ENCODE results near the gene RASSF5.

- TF ChIP-seq, protein P1, sequence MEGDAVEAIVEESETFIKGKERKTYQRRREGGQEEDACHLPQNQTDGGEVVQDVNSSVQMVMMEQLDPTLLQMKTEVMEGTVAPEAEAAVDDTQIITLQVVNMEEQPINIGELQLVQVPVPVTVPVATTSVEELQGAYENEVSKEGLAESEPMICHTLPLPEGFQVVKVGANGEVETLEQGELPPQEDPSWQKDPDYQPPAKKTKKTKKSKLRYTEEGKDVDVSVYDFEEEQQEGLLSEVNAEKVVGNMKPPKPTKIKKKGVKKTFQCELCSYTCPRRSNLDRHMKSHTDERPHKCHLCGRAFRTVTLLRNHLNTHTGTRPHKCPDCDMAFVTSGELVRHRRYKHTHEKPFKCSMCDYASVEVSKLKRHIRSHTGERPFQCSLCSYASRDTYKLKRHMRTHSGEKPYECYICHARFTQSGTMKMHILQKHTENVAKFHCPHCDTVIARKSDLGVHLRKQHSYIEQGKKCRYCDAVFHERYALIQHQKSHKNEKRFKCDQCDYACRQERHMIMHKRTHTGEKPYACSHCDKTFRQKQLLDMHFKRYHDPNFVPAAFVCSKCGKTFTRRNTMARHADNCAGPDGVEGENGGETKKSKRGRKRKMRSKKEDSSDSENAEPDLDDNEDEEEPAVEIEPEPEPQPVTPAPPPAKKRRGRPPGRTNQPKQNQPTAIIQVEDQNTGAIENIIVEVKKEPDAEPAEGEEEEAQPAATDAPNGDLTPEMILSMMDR (IDR thresholded peaks at IDR 0.05): no peak
- no peak for TF ChIP-seq POLR2A (IDR thresholded peaks at IDR 0.05)
These were observed 4.2 kb downstream of the RASSF5 start for GRCh38 chr1:206511362-206512057.
